Dermis blood vessel endothelial cell (primary cell): ENCODE data around the gene PLA2G2F. TPM values are rescaled to one million over a fixed set of nuclear protein-coding genes. Genes with fewer than 3 reads are reported as not detected.

Source experiments
- DNase-seq: peaks from one replicate; pipeline ENCODE4 v3.0.0; 2010
- total RNA-seq: library from RNA; depleted of rRNA; stranded (reverse); fragments of >200 nt; gene quantifications from 2 replicates; pipeline ENCODE4 v1.2.3, GENCODE V29; 2014

The PLA2G2F gene
- total RNA-seq, 1 donor from 2014 or later: not detected

DNA sequence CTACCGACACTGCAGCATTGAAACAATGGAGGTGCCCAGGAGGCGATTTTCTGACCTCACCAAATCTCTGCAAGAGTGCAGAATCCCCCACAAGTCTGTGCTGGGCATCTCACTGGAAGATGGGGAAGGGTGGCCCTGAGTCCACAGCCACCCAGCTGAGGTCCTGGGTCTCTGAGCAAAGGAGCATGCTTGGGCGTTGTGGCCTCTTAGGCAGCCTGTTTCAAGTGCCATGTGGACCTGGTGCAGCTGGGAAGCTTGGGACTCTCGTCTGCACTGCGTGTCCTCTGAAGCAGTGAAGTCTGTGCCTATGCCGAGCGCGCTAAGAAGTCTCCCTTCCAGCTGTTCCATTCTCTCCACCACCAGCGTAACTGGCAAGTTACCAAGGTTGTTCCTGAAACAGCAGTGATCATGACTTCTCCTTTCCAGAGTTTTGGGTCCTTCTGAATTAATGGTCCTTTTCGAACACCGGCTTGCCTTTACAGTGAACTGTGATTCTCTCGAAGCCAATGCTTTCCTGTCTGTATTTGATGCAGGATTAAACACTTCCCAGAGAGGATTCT is 52.2 kb downstream of the PLA2G2F start:
- no peak for DNase-seq

DNA sequence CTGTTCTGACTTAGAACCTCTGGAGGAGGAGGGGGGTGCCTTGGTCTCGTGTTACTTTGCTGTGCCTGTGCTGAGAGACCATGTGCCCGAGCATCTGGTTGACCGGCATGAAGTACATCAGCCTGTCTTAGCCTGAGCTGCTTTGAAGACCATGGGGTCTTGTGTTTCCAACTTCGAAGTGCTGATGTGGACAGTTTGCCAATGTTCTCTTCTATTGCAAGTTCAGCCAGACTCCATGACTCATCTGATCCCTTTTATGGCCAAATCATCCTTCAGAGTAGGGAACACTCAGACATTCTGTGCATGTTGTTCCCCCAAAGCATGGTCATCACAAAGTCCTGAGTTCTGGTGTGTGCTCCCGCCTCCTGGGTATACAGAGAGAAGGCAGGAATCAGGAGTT is 53.2 kb downstream of the PLA2G2F start:
- no peak for DNase-seq

DNA sequence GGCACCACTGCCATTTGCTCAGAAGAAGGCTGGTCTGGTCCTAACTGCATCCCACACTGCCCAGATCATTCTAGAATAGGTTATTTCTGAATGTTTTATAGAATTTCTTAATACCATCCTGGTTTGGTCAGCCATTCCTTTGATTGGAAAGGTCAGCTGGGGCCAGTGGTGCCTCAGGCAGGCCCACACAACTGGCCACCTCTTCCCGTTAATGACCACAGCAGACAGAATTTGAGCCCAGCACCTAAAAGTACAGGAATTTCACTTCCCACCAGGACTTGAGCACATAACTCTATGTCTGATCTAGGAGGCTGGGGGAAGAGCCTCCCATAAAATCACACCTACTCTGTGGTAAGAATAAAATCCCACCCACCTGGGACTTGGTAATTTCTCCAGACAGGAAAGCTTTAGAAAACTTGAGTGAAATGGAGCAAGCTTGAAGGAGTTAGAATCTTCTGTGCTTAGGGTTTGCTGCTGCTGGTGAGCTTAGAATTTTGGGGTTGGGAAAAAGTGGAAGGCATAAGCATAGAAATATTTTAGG is 53.8 kb downstream of the PLA2G2F start:
- no peak for DNase-seq

DNA sequence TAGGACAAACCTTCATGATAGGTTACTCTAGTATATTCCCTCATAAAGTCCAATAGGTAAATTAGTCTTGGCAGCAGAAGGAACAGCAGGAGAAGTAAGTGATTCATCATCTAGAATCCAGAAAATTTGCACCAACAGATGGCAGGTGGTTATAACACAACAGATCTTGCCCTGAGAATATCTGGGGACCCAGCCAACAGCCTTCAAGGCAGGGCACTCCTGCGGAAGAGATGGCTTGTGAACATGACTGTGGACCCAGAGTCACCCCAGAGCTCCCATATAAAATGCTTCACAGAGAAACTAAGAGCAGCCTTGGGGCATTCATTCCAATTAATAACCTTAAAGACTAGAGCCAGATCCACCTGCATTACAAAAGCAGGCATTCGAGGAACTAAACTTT is 55.1 kb downstream of the PLA2G2F start:
- DNase-seq: no peak

DNA sequence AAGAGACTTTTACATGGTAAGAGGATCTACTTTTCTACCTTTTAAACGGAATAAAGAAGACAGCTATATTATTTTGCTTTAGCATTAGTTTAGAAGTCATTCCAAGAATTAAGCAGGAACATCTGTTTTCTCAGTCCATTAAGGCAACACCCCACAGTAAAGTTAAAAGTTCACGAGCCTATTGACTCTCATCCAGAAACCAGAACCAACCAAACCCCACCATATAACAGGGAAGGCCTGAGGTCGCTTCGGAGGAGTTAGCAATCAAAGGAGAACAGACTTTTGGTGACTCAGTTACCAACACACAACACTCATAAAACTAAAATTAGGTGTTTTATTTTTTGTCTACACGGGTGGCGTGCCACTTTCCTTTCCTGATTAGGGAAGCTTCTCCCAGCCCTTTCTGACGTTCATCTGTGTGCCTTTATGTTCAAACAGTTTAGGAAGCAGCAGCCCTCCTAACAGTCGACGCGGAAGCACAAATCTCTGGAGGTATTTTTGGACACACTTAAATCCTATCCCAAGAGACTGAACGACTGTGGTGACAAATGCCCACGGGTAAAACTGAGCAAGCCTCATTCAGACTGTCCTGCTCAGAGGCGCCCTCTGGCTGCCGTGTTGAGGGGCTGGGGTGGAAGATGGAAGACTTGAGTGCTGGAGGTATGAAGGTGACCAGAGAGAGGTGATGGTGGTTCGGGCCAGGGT is 55.8 kb downstream of the PLA2G2F start:
- peak; percentile 79 for DNase-seq

DNA sequence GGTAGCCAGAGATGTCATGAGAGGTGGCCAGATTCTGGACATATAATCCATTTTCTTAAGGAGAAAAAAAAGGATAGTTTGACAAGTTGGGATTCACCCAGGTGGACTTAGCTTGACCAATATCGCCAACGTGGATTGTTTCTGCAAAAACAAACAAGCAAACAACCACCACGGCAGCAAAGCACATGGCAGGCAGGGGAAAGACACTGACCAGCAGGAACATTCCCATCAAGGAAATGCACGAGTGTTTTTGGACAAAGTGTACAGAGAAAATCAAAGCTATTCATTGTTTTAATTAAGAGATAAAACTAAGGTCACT is 56.3 kb downstream of the PLA2G2F start:
- no peak for DNase-seq

DNA sequence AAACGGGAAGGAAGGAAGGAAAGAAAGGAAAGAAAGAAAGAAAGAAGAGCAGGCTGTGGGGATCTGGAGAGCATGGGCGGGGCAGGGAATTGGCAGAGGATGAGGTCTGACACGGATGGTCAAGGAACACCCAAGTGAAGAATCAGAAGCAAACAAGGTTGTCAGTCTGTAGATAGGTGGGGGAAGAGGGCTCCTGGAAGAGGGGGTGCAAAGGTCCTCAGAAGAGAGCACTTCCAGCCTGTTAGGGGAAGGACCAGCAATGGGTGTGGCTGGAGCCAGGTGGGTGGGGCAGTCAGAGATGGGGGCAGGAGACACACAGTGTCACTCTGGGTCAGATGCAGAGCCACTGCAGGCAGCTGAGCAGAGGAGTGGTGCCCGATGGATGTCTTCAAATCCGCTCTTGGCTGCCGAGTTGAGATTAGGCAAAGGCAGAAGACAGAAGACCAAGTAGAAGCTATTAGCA is 58.2 kb downstream of the PLA2G2F start:
- no peak for DNase-seq

DNA sequence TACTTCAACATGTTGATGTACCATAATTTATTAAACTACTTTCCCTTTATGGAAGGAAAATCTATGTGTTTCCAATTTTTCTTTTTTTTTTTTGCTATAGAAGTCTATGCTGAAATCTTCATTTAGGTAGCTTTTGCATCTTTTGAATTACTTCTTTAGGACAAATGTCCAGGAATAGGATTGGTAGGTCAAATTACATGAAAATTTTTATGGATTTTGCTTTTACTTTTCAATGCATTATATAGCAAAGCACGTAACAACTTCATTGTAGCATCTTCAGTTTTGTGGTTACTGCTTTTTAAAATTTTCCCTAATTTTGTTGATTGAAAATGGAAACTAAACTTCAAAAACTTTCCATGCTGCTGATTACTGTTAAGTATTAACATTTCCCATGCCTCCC is 59.2 kb downstream of the PLA2G2F start:
- DNase-seq: no peak

DNA sequence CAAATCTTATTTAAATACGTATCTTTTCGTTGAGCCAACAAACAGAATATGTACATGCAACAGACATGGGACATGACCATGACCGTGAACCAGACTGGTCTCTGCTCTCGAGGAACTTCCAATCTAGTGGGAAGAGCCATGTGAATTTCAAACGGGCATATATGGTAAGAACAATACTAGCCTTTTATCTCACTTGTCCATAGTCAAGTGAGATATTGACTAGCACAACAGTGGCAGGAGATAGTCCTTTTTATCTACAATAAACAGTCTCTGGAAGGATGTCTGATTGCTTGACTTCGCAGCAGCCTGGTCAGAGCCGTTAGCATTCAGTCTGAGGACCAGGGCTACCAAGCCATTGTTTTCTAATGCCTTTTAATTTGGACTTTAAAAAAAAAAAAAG is 59.8 kb downstream of the PLA2G2F start:
- DNase-seq: no peak

DNA sequence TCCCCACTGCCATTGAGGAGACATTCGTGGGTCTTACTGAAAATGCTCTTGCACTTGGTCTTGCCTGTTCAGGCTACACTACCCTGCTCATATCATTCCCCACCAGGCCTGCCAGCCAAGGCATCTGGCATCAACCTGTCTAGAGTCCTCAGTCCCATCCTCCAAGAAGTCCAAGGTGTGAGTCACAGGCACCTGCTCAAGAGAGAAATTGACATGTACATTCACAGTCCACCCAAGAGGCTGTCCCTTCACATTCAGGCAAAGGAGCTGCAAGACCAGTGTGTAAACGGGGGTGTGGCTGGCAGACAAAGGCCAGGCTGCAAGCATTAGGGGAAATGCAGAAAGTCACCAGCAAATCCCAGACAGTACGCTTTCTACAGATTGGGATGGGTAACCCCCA is 60.3 kb downstream of the PLA2G2F start:
- DNase-seq: no peak

DNA sequence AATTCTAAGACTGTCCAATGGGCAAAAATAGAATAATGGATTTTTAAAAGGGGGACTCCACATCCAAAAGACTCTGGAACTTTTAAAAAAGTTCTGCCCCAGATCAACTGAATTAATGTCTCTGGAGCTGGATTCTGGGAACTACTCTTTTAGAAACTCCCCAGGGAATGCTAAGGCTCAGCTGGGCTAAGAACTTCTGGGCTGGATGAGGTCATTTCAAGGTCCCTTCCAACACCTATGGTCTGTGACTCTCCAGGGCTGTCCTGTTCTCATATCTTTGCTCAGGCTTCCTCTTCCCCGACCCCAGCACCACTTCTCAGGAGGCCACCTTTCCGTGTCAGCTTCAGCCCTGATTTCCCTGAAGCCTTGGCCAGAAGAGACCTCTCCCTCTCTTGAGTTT is 60.7 kb downstream of the PLA2G2F start:
- DNase-seq: no peak

Other genes with a start within 250 kb of the PLA2G2F start
- not detected in 2 replicates for gene PLA2G2E, start 215.7 kb upstream of the PLA2G2F start, total RNA-seq
- not detected in 2 replicates for gene PLA2G2A, start 159.7 kb upstream of the PLA2G2F start, total RNA-seq
- not detected in 2 replicates for gene PLA2G5, start 69.1 kb upstream of the PLA2G2F start, total RNA-seq
- not detected in 2 replicates for gene PLA2G2D, start 19.8 kb upstream of the PLA2G2F start, total RNA-seq
- 0.05 TPM in 1 of 2 replicates, not detected in the other for gene UBXN10, start 46.8 kb downstream of the PLA2G2F start, total RNA-seq
- not detected in 2 replicates for gene PLA2G2C, start 47.2 kb downstream of the PLA2G2F start, total RNA-seq
- gene VWA5B1, start 151.6 kb downstream of the PLA2G2F start, total RNA-seq: not detected in 2 replicates